DOHH2 (cell line): ENCODE results near the gene VAMP4.

Experiments
- H3F3A ChIP-seq: fragments of 200-600 bp; sonication (generic), shearing (Covaris generic); 2 replicates; pipeline ENCODE4 v1.6.0; 2016; ENCODE audit warnings: antibody characterized with exemption, mild to moderate bottlenecking; ENCODE audit not compliant: control insufficient read depth, insufficient read depth
- H3K27ac ChIP-seq: fragments of 200-600 bp; sonication (generic); 2 replicates; pipeline ENCODE4 v1.5.1; 2014; ENCODE audit warnings: low read depth, mild to moderate bottlenecking, low read length, moderate library complexity
- H3K27me3 ChIP-seq: fragments of 200-600 bp; sonication (generic); 2 replicates; pipeline ENCODE4 v1.6.1; 2014; ENCODE audit warnings: mild to moderate bottlenecking, low read length, mixed read lengths; ENCODE audit not compliant: control insufficient read depth
- H3K36me3 ChIP-seq: fragments of 200-600 bp; sonication (generic); 2 replicates; pipeline ENCODE4 v1.6.1; 2014; ENCODE audit warnings: mild to moderate bottlenecking, low read length, moderate library complexity, mixed read lengths; ENCODE audit not compliant: control insufficient read depth
- H3K4me1 ChIP-seq: fragments of 200-600 bp; sonication (generic); 2 replicates; pipeline ENCODE4 v1.6.1; 2014; ENCODE audit warnings: mild to moderate bottlenecking, low read length, mixed read lengths; ENCODE audit not compliant: control insufficient read depth
- H3K4me2 ChIP-seq: fragments of 200-600 bp; sonication (generic); 2 replicates; pipeline ENCODE4 v1.6.0; 2014; ENCODE audit warnings: mild to moderate bottlenecking, low read length, moderate library complexity
- H3K4me3 ChIP-seq: fragments of 200-600 bp; sonication (generic); 2 replicates; pipeline ENCODE4 v1.5.1; 2014; ENCODE audit warnings: mild to moderate bottlenecking, low read length, mixed read lengths
- H3K79me2 ChIP-seq: fragments of 200-600 bp; sonication (generic); 2 replicates; pipeline ENCODE4 v1.6.1; 2014; ENCODE audit warnings: mild to moderate bottlenecking, low read length, mixed read lengths; ENCODE audit not compliant: control insufficient read depth
- H3K9me2 ChIP-seq: fragments of 200-600 bp; sonication (generic); replicated peaks from 2 replicates; pipeline ENCODE4 v1.6.1; 2014; ENCODE audit warnings: mild to moderate bottlenecking, low read length, mixed read lengths; ENCODE audit not compliant: control insufficient read depth
- H3K9me3 ChIP-seq: fragments of 200-600 bp; sonication (generic); 2 replicates; pipeline ENCODE4 v1.6.1; 2014; ENCODE audit warnings: antibody characterized with exemption, low read length, mixed read lengths; ENCODE audit not compliant: control insufficient read depth, insufficient read depth
- H4K20me1 ChIP-seq: fragments of 200-600 bp; sonication (generic); 2 replicates; pipeline ENCODE4 v1.6.0; 2014; ENCODE audit warnings: low read depth, mild to moderate bottlenecking, antibody characterized with exemption, low read length, moderate library complexity; ENCODE audit not compliant: control insufficient read depth, insufficient read depth
- CTCF ChIP-seq: fragments of 200-600 bp; sonication (generic); IDR thresholded peaks from one replicate; pipeline ENCODE4 v1.5.1; 2014; ENCODE audit warnings: antibody characterized with exemption, mild to moderate bottlenecking, low read depth, low read length; ENCODE audit not compliant: poor library complexity, severe bottlenecking
- EZH2phosphoT487 ChIP-seq: fragments of 200-600 bp; sonication (generic); IDR thresholded peaks from 2 replicates; pipeline ENCODE4 v1.6.1; 2017; ENCODE audit warnings: borderline replicate concordance, mild to moderate bottlenecking, antibody characterized with exemption, low read length, moderate library complexity, mixed read lengths

Gene VAMP4

GRCh38 chr1:171654942-171655745 lies 86.7 kb downstream of the VAMP4 start:
- H3K36me3 ChIP-seq, result no peaks in the 10 kb centered on the region
- H3K4me3 ChIP-seq, result no peak overlapping the region
- H3K4me2 ChIP-seq, result peak overlapping the region; percentile 16
- no peak for TF ChIP-seq EZH2phosphoT487
- TF ChIP-seq CTCF, result peak; percentile 78
- H3K27ac ChIP-seq, result no peak overlapping the region
- no peaks in the 10 kb centered on the region for H4K20me1 ChIP-seq
- H3K9me3 ChIP-seq, result no peaks in the 10 kb centered on the region
- no peaks in the 10 kb centered on the region for H3K79me2 ChIP-seq
- no peaks in the 10 kb centered on the region for H3K9me2 ChIP-seq
- peaks cover 35% of the 10 kb centered on the region for H3K27me3 ChIP-seq
- H3F3A ChIP-seq, result no peaks in the 10 kb centered on the region
- H3K4me1 ChIP-seq, result peaks cover 4% of the 10 kb centered on the region

- Histone ChIP-seq H4K20me1 (no peaks in the 10 kb centered on the region), H3K27ac (no peak overlapping the region), H3F3A (no peaks in the 10 kb centered on the region), H3K27me3 (peaks cover 35% of the 10 kb centered on the region), H3K79me2 (no peaks in the 10 kb centered on the region), H3K4me1 (peaks cover 4% of the 10 kb centered on the region), H3K4me3 (no peak overlapping the region), H3K9me2 (no peaks in the 10 kb centered on the region), H3K4me2 (no peak overlapping the region), H3K36me3 (no peaks in the 10 kb centered on the region), H3K9me3 (no peaks in the 10 kb centered on the region)
- TF ChIP-seq EZH2phosphoT487, result no peak
- TF ChIP-seq CTCF, result no peak
These were observed 87.5 kb downstream of the VAMP4 start for GRCh38 chr1:171654201-171654941.

GRCh38 chr1:171653796-171654195 lies 88.1 kb downstream of the VAMP4 start:
- H3K9me3 ChIP-seq, result no peaks in the 10 kb centered on the region
- no peak overlapping the region for H3K27ac ChIP-seq
- no peak overlapping the region for H3K4me2 ChIP-seq
- H4K20me1 ChIP-seq, result no peaks in the 10 kb centered on the region
- H3K4me1 ChIP-seq, result peaks cover 4% of the 10 kb centered on the region
- no peaks in the 10 kb centered on the region for H3K9me2 ChIP-seq
- H3K27me3 ChIP-seq, result peaks cover 35% of the 10 kb centered on the region
- no peaks in the 10 kb centered on the region for H3K79me2 ChIP-seq
- no peaks in the 10 kb centered on the region for H3K36me3 ChIP-seq
- H3F3A ChIP-seq, result no peaks in the 10 kb centered on the region
- TF ChIP-seq EZH2phosphoT487 (no peak), CTCF (no peak)
- no peak overlapping the region for H3K4me3 ChIP-seq
